T-helper 2 cell treated with Interferon-gamma antibody and Interleukin-4, amounts not matched to agents 100 ng/mL and 5 ng/mL, for 36 hours (primary cell): ENCODE data around the gene SH3BP4. TPM values are rescaled to one million over a fixed set of nuclear protein-coding genes. Genes with fewer than 3 reads are reported as not detected.

Experiments
- intact Hi-C: fragments of 100-400 bp; cut with micrococcal nuclease; formaldehyde crosslinking; loops from one replicate; pipeline ENCODE4 v1.15.1; 2023
- total RNA-seq: library from RNA; stranded (reverse); gene quantifications from 2 replicates; pipeline ENCODE4 v1.2.3, GENCODE V29; 2022

The SH3BP4 gene
- total RNA-seq, 1 donor from 2014 or later, result not detected

- intact Hi-C loops, result no loop called here
Measured at GRCh38 chr2:234947556-234947955, 4.3 kb upstream of the SH3BP4 start.

GRCh38 chr2:234949762-234950434 is 1.9 kb upstream of the SH3BP4 start:
- intact Hi-C loops, result no loop called here

- intact Hi-C loops, result no loop called here
Measured at GRCh38 chr2:234950435-234950729, 1.4 kb upstream of the SH3BP4 start.

- intact Hi-C loops, result no loop called here
Measured at GRCh38 chr2:234950730-234951663, 820 bp upstream of the SH3BP4 start.

GRCh38 chr2:234952270-234953115 is 676 bp downstream of the SH3BP4 start:
- intact Hi-C loops, result no loop called here

GRCh38 chr2:234953116-234954031 is 1.6 kb downstream of the SH3BP4 start:
- intact Hi-C loops, result no loop called here

- intact Hi-C loops, result no loop called here
Measured at GRCh38 chr2:234954551-234954992, 2.8 kb downstream of the SH3BP4 start.

- intact Hi-C loops, result no loop called here
Measured at GRCh38 chr2:234955091-234955591, 3.3 kb downstream of the SH3BP4 start.

- intact Hi-C loops, result no loop called here
Measured at GRCh38 chr2:234955971-234956509, 4.2 kb downstream of the SH3BP4 start.

- intact Hi-C loops, result no loop called here
Measured at GRCh38 chr2:234957834-234958135, 6.0 kb downstream of the SH3BP4 start.

- intact Hi-C loops, result no loop called here
Measured at GRCh38 chr2:234958311-234958710, 6.5 kb downstream of the SH3BP4 start.

- intact Hi-C loops, result no loop called here
Measured at GRCh38 chr2:234958746-234959395, 7.1 kb downstream of the SH3BP4 start.

- intact Hi-C loops, result no loop called here
Measured at GRCh38 chr2:234960175-234961088, 8.6 kb downstream of the SH3BP4 start.

GRCh38 chr2:234961784-234962183 is 10.0 kb downstream of the SH3BP4 start:
- intact Hi-C loops, result no loop called here

GRCh38 chr2:234963773-234964615 is 12.2 kb downstream of the SH3BP4 start:
- intact Hi-C loops, result no loop called here

- intact Hi-C loops, result no loop called here
Measured at GRCh38 chr2:234964631-234965461, 13.0 kb downstream of the SH3BP4 start.

- intact Hi-C loops, result no loop called here
Measured at GRCh38 chr2:234966340-234966739, 14.5 kb downstream of the SH3BP4 start.
